NCI-H82 (cell line): ENCODE results near the gene SOX15.
A peak's percentile ranks its signal among the peaks of the same experiment; 100 is the strongest.

Source experiments
- DNase-seq: peaks from one replicate; lab custom pipeline; 2025; lab: John Stamatoyannopoulos, UW

Gene SOX15

GRCh38 chr17:7577327-7578199 is 12.3 kb downstream of the SOX15 start:
- DNase-seq, result peak; percentile 43

GRCh38 chr17:7576432-7576937 is 13.4 kb downstream of the SOX15 start:
- no peak for DNase-seq

DNA sequence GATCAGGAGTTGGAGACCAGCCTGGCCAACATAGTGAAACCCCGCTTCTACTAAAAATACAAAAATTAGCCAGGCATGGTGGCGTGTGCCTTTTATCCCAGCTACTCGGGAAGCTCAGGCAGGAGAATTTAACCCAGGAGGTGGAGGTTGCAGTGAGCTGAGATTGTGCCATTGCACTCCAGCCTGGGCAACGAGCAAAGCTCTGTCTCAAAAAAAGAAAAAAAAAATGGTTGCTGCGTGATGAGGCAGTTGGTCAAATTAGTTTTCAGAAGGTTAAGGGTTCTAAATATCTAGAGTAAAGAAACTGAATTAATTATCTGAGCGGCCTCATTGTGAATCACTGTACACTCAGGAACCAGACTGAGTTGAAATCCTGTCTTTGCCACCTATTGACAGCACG is 13.9 kb downstream of the SOX15 start:
- DNase-seq, result no peak

DNA sequence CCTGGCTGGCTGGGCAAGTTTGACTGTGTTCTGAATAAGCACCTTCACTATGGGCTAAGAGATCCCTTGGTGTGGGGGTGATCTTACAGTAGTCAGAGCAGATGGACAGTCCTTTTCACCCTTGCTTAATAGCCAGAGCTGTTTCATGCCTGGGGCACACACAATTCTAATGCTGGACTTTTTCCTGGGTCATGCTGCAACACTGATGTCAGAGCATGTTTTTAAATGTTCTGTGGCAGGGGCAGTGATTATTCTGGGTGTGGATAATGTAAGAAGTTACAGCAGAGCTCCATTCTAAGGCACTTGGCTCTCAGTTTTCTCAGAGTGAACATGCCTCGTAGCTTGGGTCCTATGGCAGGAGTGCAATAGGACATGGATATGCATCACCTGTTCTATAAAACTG is 14.4 kb downstream of the SOX15 start:
- no peak for DNase-seq

DNA sequence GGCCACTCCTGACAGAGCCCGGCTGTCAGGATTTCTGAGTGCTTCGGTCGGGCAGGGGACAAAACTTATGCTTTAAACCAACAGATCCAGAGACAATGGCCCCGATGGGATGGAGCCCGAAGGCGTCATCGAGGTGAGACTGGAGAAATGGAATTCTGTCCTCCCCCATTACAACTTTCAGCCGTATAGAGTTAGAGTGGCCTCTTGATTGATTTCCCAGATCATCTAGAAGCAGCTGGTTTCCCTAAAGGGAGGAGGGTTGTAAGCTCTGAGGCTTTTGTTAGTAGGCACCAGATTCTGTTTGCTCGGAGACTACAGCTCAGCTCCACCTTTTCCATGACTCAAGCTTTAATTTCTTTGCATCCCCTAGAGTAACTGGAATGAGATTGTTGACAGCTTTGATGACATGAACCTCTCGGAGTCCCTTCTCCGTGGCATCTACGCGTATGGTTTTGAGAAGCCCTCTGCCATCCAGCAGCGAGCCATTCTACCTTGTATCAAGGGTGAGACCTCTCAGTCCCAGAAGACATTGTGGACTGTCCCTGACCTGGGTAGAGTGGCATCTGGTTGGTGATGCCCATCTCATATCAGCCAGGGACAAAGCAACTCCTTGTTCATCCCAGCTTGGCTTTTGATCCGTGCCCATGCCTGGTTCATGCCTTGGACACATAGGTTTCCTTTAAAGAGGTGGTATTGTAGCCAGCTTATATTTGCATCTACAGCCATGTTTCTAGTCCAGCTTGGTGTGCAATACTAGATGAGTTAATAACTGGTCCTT is 15.5 kb downstream of the SOX15 start:
- peak; percentile 43 for DNase-seq

DNA sequence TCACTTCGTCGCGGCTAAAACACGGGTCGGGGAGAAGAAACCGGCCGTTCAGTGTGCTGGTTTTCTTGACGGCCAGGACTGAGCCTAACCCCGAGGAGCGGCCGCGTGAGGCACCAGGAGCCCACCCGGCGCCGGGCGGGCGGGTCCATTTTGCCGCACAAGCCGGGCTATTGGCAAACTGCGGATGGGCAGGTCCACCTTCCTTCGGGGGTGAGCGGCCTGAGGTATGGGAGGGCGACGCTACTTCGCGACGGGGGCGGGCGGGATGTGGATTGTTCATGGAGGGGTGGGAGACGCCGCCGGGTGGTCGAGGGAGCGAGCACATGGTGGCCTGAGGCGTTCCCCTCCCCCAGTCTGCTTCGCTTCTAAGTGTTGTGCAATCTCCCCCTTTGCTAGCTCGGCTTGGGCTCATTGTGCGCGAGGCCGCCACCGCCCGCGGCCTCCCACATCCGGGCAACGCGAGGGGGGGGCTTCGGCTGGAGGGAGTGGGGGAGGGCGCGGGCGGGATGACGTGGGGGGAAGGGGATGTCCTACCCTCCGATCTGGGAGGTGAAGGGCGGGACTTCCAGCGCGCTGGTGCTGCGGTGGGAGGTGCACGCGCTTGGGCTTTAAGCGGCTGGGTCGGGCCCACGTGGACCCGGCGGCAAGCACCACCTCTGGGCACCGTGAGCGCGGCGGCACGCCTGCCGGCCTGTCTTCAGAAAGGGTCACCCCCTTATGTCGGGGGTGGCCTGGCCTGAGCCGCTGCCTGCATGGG is 16.4 kb downstream of the SOX15 start:
- peak; percentile 94 for DNase-seq

DNA sequence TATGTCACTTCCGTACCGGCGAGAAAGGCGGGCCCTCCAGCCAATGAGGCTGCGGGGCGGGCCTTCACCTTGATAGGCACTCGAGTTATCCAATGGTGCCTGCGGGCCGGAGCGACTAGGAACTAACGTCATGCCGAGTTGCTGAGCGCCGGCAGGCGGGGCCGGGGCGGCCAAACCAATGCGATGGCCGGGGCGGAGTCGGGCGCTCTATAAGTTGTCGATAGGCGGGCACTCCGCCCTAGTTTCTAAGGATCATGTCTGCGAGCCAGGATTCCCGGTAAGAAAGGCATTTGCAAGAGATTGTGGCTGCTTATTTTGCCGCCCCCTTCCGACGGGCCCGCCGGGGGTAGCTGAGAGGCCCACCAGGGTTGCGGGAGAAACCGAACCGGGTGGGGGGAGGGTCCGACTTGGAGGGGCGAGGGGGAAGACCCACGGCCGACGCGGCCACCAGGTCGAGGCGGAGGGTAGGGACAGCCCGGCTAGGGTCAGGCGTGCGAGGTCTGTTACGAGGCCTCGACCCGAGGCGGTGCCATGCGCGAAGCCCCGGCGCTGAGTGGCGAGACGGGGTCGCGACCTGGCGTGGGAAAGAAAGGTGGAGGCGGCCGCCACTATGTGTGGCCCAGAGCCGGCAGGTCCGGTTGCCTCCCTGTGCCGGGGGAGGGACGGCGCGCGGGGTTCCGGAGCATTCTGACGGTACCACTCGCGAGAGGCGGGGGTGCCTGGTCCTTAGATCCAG is 17.1 kb downstream of the SOX15 start:
- peak; percentile 100 for DNase-seq

DNA sequence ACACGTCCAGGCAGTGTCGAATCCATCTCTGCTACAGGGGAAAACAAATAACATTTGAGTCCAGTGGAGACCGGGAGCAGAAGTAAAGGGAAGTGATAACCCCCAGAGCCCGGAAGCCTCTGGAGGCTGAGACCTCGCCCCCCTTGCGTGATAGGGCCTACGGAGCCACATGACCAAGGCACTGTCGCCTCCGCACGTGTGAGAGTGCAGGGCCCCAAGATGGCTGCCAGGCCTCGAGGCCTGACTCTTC is 17.6 kb downstream of the SOX15 start:
- DNase-seq, result no peak

GRCh38 chr17:7570351-7570750 is 19.5 kb downstream of the SOX15 start:
- DNase-seq, result no peak

- no peak for DNase-seq
These were observed 20.3 kb downstream of the SOX15 start for GRCh38 chr17:7569571-7569970.

- peak; percentile 28 for DNase-seq
These were observed 26.6 kb downstream of the SOX15 start for GRCh38 chr17:7563115-7563869.

DNA sequence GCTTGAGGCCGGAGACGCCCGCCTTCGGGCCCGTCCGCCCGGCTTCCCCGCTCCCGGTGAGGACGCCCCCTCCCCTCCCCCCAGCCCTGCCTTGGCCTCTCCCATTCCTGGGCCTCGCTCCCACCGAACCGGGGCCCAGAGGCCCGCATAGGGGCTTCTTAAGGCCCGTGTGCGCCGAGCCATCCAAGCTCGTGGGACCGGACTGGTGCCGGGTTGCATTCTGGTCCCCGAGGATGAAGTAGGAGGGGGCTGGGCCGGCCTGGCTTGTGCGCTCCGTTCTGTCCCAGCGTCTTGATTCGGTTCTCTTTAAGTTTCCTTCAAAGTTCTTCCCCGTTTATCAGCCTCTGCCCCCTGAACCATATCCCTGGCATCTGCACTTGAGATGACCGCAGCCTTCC is 27.7 kb downstream of the SOX15 start:
- DNase-seq, result peak; percentile 63

- peak; percentile 96 for DNase-seq
These were observed 28.2 kb downstream of the SOX15 start, which contains the start of gene SENP3 for GRCh38 chr17:7561589-7562207. Gene SENP3, plus strand, starts transcription at chr17:7561919. Its CDS starts 1,158 bp downstream, at chr17:7563077.

DNA sequence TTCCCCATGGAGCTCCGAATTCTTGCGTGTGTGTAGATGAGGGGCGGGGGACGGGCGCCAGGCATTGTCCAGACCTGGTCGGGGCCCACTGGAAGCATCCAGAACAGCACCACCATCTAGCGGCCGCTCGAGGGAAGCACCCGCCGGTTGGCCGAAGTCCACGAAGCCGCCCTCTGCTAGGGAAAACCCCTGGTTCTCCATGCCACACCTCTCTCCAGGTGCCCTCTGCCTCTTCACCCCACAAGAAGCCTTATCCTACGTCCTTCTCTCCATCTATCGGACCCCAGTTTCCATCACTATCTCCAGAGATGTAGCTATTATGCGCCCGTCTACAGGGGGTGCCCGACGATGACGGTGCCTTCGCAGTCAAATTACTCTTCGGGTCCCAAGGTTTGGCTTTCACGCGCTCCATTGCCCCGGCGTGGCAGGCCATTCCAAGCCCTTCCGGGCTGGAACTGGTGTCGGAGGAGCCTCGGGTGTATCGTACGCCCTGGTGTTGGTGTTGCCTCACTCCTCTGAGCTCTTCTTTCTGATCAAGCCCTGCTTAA is 28.8 kb downstream of the SOX15 start:
- DNase-seq, result peak; percentile 94

- peak; percentile 83 for DNase-seq
These were observed 29.5 kb downstream of the SOX15 start for GRCh38 chr17:7560172-7561027.

- no peak for DNase-seq
These were observed 30.3 kb downstream of the SOX15 start for GRCh38 chr17:7559320-7560171.

GRCh38 chr17:7558544-7559319 is 31.2 kb downstream of the SOX15 start, which contains the start of gene TNFSF13:
Gene TNFSF13, plus strand, starts transcription at chr17:7558750. Its CDS starts 290 bp downstream, at chr17:7559040.
- DNase-seq, result no peak
